K562 (cell line): ENCODE measurements around the gene HAPLN2.
A peak's percentile ranks its signal among the peaks of the same experiment; 100 is the strongest.

ENCODE experiments used
- CREB1 ChIP-seq, 2 experiments: sonication (generic) in 1 of 2; formaldehyde crosslinking in 1 of 2; IDR thresholded peaks; 2 replicates each; pipeline versions ENCODE4 v1.6.1 to v1.8.0; 2012 to 2022; ENCODE audit warnings: inconsistent platforms in 1 of 2, mild to moderate bottlenecking in 1 of 2, missing genetic modification reagents in 1 of 2, moderate library complexity in 1 of 2
- CREM ChIP-seq: IDR thresholded peaks from 2 replicates; pipeline ENCODE4 v1.6.1; 2014; ENCODE audit warnings: antibody characterized with exemption, low read depth
- CTCF ChIP-seq, 3 experiments: IDR thresholded peaks in 2 of 3; conservative IDR thresholded peaks in 1 of 3; 2 replicates each; pipeline ENCODE4 v1.5.1; 2011 to 2012; ENCODE audit warnings: low read length in 3 of 3, mild to moderate bottlenecking in 3 of 3, control low read depth in 2 of 3, improper control_type of control experiment in 1 of 3, inconsistent platforms in 1 of 3, low read depth in 1 of 3, mixed read lengths in 1 of 3, moderate library complexity in 1 of 3; ENCODE audit not compliant: insufficient read depth in 2 of 3
- DLX4 ChIP-seq: fragments of 250-450 bp; sonication (Bioruptor Pico); IDR thresholded peaks from 2 replicates; pipeline ENCODE4 v1.6.1; 2021; ENCODE audit warnings: mild to moderate bottlenecking
- FIP1L1 ChIP-seq: fragments of 200-400 bp; formaldehyde crosslinking; IDR thresholded peaks from 2 replicates; pipeline ENCODE4 v1.6.1; 2018; ENCODE audit warnings: mild to moderate bottlenecking, low read depth, low read length; ENCODE audit not compliant: poor library complexity, severe bottlenecking
- HSF4 ChIP-seq: fragments of 250-450 bp; sonication (Bioruptor Pico); IDR thresholded peaks from 2 replicates; pipeline ENCODE4 v2.1.2; 2022; ENCODE audit warnings: mild to moderate bottlenecking, moderate library complexity, borderline replicate concordance
- ZNF639 ChIP-seq, 2 experiments: fragments of 200-800 bp in 1 of 2; sonication (Bioruptor generic) in 1 of 2; sonication (generic) in 1 of 2; formaldehyde crosslinking in 1 of 2; IDR thresholded peaks in 1 of 2; conservative IDR thresholded peaks in 1 of 2; 2 replicates each; pipeline versions ENCODE4 v1.5.0 to v1.6.1; 2016 to 2020; ENCODE audit warnings: missing compliant biosample characterization in 1 of 2, missing genetic modification characterization in 1 of 2, missing genetic modification reagents in 1 of 2

- TF ChIP-seq CTCF (IDR thresholded peaks at IDR 0.05 in 2 of 3, conservative IDR thresholded peaks at IDR 0.05 in 1 of 3; ENCODE audit: insufficient read depth in 2 of 3, low read depth in 1 of 3, low read length in 3 of 3) (peak; percentile 81 to 85 (median 83)), ZNF639 (CRISPR knock-in tag; conservative IDR thresholded peaks at IDR 0.05 in 1 of 2, IDR thresholded peaks at IDR 0.05 in 1 of 2) (no peak), DLX4 (CRISPR knock-in tag) (no peak), CREB1 (IDR thresholded peaks at IDR 0.05) (no peak), CREB1 (CRISPR knock-in tag; IDR thresholded peaks at IDR 0.05) (no peak), FIP1L1 (no peak), CREM (no peak), HSF4 (CRISPR knock-in tag) (no peak)
Observed at GRCh38 chr1:156608981-156609380, 10.2 kb upstream of the HAPLN2 start.
